ENCODE data around the gene USP47.

GRCh38 chr11:11980200-11980599 lies 138.4 kb downstream of the USP47 start:
- TF ChIP-seq EZH2phosphoT487 (IDR thresholded peaks at IDR 0.05; ENCODE audit: borderline replicate concordance, low read length), result no peak
- no peak for TF ChIP-seq CTCF (conservative IDR thresholded peaks at IDR 0.05; ENCODE audit: low read depth, low read length)

Measured in PC-3 (cell line).